B cell (primary cell): ENCODE results near the gene NCOA1.

Experiments
- EZH2 ChIP-seq: IDR thresholded peaks from 2 replicates; pipeline ENCODE4 v1.6.1; 2012; ENCODE audit warnings: borderline replicate concordance, low read depth, mild to moderate bottlenecking, moderate library complexity, low read length; ENCODE audit not compliant: insufficient read depth, poor library complexity, severe bottlenecking
- TF ChIP-seq, protein P1 (sequence below): fragments of 200-600 bp; IDR thresholded peaks from one replicate; pipeline ENCODE4 v1.8.0; 2022; ENCODE audit warnings: antibody characterized with exemption, mild to moderate bottlenecking

DNA sequence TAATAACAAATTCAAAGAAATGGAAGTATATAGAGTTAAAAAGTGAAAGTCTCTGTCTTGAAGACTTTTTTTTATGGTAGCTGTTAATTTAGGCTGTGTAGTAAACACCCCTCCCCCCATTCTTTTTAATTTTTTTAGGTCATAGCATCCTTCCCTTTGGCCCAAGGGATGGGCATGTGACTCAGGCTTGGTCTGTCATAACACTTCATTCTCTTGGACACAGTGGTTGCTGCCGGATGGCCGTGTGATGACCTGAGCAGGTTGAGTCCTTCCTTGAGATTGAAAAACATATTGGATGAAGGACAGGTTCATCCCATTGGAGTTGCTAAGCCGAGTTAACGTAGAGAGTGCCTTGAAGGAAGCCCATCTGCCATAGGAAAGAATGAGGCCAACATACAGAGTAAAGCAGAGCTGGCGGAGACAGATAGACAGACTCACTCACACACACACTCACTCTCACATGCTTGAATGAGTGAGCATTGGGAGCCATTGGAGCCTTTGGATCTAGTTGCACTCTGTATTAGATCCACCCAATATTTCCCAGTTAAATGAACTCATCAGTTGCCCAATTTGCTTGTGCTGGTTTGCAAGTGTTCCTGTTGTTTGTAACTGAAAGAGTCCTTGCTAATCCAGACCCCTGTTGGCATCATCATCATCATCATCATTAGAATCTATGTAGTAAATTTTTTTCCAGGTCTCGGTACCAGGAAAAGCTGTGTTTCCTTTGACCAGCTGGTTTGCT lies 14.7 kb downstream of the NCOA1 start:
- TF ChIP-seq, protein P1, sequence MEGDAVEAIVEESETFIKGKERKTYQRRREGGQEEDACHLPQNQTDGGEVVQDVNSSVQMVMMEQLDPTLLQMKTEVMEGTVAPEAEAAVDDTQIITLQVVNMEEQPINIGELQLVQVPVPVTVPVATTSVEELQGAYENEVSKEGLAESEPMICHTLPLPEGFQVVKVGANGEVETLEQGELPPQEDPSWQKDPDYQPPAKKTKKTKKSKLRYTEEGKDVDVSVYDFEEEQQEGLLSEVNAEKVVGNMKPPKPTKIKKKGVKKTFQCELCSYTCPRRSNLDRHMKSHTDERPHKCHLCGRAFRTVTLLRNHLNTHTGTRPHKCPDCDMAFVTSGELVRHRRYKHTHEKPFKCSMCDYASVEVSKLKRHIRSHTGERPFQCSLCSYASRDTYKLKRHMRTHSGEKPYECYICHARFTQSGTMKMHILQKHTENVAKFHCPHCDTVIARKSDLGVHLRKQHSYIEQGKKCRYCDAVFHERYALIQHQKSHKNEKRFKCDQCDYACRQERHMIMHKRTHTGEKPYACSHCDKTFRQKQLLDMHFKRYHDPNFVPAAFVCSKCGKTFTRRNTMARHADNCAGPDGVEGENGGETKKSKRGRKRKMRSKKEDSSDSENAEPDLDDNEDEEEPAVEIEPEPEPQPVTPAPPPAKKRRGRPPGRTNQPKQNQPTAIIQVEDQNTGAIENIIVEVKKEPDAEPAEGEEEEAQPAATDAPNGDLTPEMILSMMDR = no peak
- TF ChIP-seq EZH2 = no peak
